COLO668 (cell line): ENCODE results near the gene ITPRIPL1.

ENCODE experiments used
- DNase-seq: peaks from one replicate; lab custom pipeline; 2025; ENCODE audit not compliant: unreplicated experiment; lab: John Stamatoyannopoulos, UW

The ITPRIPL1 gene

GRCh38 chr2:96353606-96354101, 28.5 kb downstream of the ITPRIPL1 start:
- DNase-seq: no peak

- no peak for DNase-seq
Measured at GRCh38 chr2:96354492-96354891, 29.4 kb downstream of the ITPRIPL1 start.

GRCh38 chr2:96356889-96357288, 31.8 kb downstream of the ITPRIPL1 start:
- no peak for DNase-seq

GRCh38 chr2:96359310-96359709, 34.2 kb downstream of the ITPRIPL1 start:
- DNase-seq: peak; percentile 28

GRCh38 chr2:96359866-96360265, 34.7 kb downstream of the ITPRIPL1 start:
- DNase-seq: no peak

- no peak for DNase-seq
Measured at GRCh38 chr2:96361751-96362150, 36.6 kb downstream of the ITPRIPL1 start.

GRCh38 chr2:96369186-96369585, 44.1 kb downstream of the ITPRIPL1 start:
- DNase-seq: no peak

- peak; percentile 69 for DNase-seq
Measured at GRCh38 chr2:96374211-96374951, 49.3 kb downstream of the ITPRIPL1 start.
